Brain microvascular endothelial cell (primary cell): ENCODE results near the gene COL21A1.

Experiments used
- DNase-seq: peaks from one replicate; pipeline ENCODE4 v3.0.0-alpha.2; 2020
- H3K27ac ChIP-seq: fragments of 250-450 bp; sonication (Bioruptor Pico); 2 replicates; pipeline ENCODE4 v1.5.1; 2020; ENCODE audit warnings: mild to moderate bottlenecking, moderate library complexity
- H3K27me3 ChIP-seq: fragments of 250-450 bp; sonication (Bioruptor Pico); replicated peaks from 2 replicates; pipeline ENCODE4 v1.5.1; 2020; ENCODE audit warnings: mild to moderate bottlenecking
- H3K36me3 ChIP-seq: fragments of 250-450 bp; sonication (Bioruptor Pico); replicated peaks from 2 replicates; pipeline ENCODE4 v1.5.1; 2020; ENCODE audit warnings: mild to moderate bottlenecking
- H3K4me3 ChIP-seq: 2 replicates; pipeline ENCODE4 v1.5.1; 2011; ENCODE audit warnings: low read depth, mild to moderate bottlenecking, control low read depth, low read length, moderate library complexity
- CTCF ChIP-seq: IDR thresholded peaks from 2 replicates; pipeline ENCODE4 v1.5.1; 2011; ENCODE audit warnings: low read depth, mild to moderate bottlenecking, moderate library complexity, low read length, control low read depth, inconsistent platforms; ENCODE audit errors: missing control alignments
- in situ Hi-C: cut with HindIII; loops from 2 replicates; pipeline ENCODE4 v1.10.0; 2017; ENCODE audit warnings: low sequenced_read_pairs, low pct_ligation_motif_present

The COL21A1 gene

GRCh38 chr6:56148488-56149186 is 98.7 kb downstream of the COL21A1 start:
- no peak overlapping the region for H3K4me3 ChIP-seq
- H3K27me3 ChIP-seq: no peaks in the 10 kb centered on the region
- no peak for TF ChIP-seq CTCF
- in situ Hi-C loops: no loop called here
- peak; percentile 15 for DNase-seq
- no peaks in the 10 kb centered on the region for H3K36me3 ChIP-seq
- H3K27ac ChIP-seq: no peak overlapping the region

- Histone ChIP-seq H3K36me3 (no peaks in the 10 kb centered on the region), H3K27me3 (no peaks in the 10 kb centered on the region), H3K27ac (no peak overlapping the region), H3K4me3 (no peak overlapping the region)
- DNase-seq: no peak
- no peak for TF ChIP-seq CTCF
- in situ Hi-C loops: no loop called here
Measured at GRCh38 chr6:56147766-56148165, 99.6 kb downstream of the COL21A1 start.

GRCh38 chr6:56146086-56146485 is 101.3 kb downstream of the COL21A1 start:
- Histone ChIP-seq H3K36me3 (no peaks in the 10 kb centered on the region), H3K27me3 (no peaks in the 10 kb centered on the region), H3K4me3 (no peak overlapping the region), H3K27ac (no peak overlapping the region)
- in situ Hi-C loops: no loop called here
- DNase-seq: no peak
- TF ChIP-seq CTCF: no peak

GRCh38 chr6:56145616-56146015 is 101.8 kb downstream of the COL21A1 start:
- H3K27ac ChIP-seq: no peak overlapping the region
- H3K27me3 ChIP-seq: no peaks in the 10 kb centered on the region
- H3K4me3 ChIP-seq: no peak overlapping the region
- no peak for DNase-seq
- in situ Hi-C loops: no loop called here
- TF ChIP-seq CTCF: no peak
- no peaks in the 10 kb centered on the region for H3K36me3 ChIP-seq

GRCh38 chr6:56144538-56145324 is 102.6 kb downstream of the COL21A1 start:
- DNase-seq: peak; percentile 53
- Histone ChIP-seq H3K27ac (peak overlapping the region; percentile 38), H3K4me3 (no peak overlapping the region), H3K27me3 (no peaks in the 10 kb centered on the region), H3K36me3 (no peaks in the 10 kb centered on the region)
- no peak for TF ChIP-seq CTCF
- in situ Hi-C loops: no loop called here

- peak overlapping the region; percentile 2 for H3K27ac ChIP-seq
- in situ Hi-C loops: no loop called here
- no peak for DNase-seq
- H3K27me3 ChIP-seq: no peaks in the 10 kb centered on the region
- no peak overlapping the region for H3K4me3 ChIP-seq
- H3K36me3 ChIP-seq: no peaks in the 10 kb centered on the region
- TF ChIP-seq CTCF: no peak
Measured at GRCh38 chr6:56143796-56144195, 103.6 kb downstream of the COL21A1 start.
